NCI-H345 (cell line): ENCODE data around the gene GAREM2.

ENCODE experiments used
- DNase-seq: peaks from one replicate; lab custom pipeline; 2025; lab: John Stamatoyannopoulos, UW

Gene GAREM2

GRCh38 chr2:26237868-26238267 lies 65.0 kb downstream of the GAREM2 start:
- DNase-seq: no peak

GRCh38 chr2:26238311-26238958 lies 65.5 kb downstream of the GAREM2 start:
- no peak for DNase-seq
